Smooth muscle cell (in vitro differentiated cells): Measurements from ENCODE around the gene PNLDC1. TPM values are rescaled to one million over a fixed set of nuclear protein-coding genes. Genes with fewer than 3 reads are reported as not detected.

Experiments used
- DNase-seq: peaks from one replicate; lab custom pipeline; 2025; ENCODE audit not compliant: unreplicated experiment; lab: John Stamatoyannopoulos, UW
- H2AFZ ChIP-seq: fragments of 200-600 bp; sonication (generic); 2 replicates; pipeline ENCODE4 v1.6.0; 2016; ENCODE audit warnings: antibody characterized with exemption, low read depth, mild to moderate bottlenecking
- H3F3A ChIP-seq: fragments of 200-600 bp; sonication (generic); 2 replicates; pipeline ENCODE4 v1.6.0; 2017; ENCODE audit warnings: antibody characterized with exemption, low read depth
- H3K27ac ChIP-seq: fragments of 200-600 bp; sonication (generic); 2 replicates; pipeline ENCODE4 v1.5.1; 2016; ENCODE audit warnings: low read depth, mild to moderate bottlenecking
- H3K27me3 ChIP-seq: fragments of 200-600 bp; sonication (generic); 2 replicates; pipeline ENCODE4 v1.6.1; 2016; ENCODE audit warnings: low read depth, mild to moderate bottlenecking
- H3K36me3 ChIP-seq: fragments of 200-600 bp; sonication (generic); 2 replicates; pipeline ENCODE4 v1.5.1; 2016; ENCODE audit warnings: low read depth
- H3K4me1 ChIP-seq: fragments of 200-600 bp; sonication (generic); 2 replicates; pipeline ENCODE4 v1.5.1; 2016; ENCODE audit warnings: low read depth
- H3K4me2 ChIP-seq: fragments of 200-600 bp; sonication (generic); 2 replicates; pipeline ENCODE4 v1.6.0; 2016; ENCODE audit warnings: mild to moderate bottlenecking
- H3K4me3 ChIP-seq: fragments of 200-600 bp; sonication (generic); 2 replicates; pipeline ENCODE4 v1.5.1; 2016; ENCODE audit warnings: mild to moderate bottlenecking
- H3K79me2 ChIP-seq: fragments of 200-600 bp; sonication (generic); 2 replicates; pipeline ENCODE4 v1.6.0; 2016; ENCODE audit warnings: low read depth, mild to moderate bottlenecking
- H3K9ac ChIP-seq: fragments of 200-600 bp; sonication (generic); 2 replicates; pipeline ENCODE4 v1.6.0; 2016; ENCODE audit warnings: low read depth
- H3K9me3 ChIP-seq: fragments of 200-600 bp; sonication (generic); replicated peaks from 2 replicates; pipeline ENCODE4 v1.5.1; 2016; ENCODE audit warnings: low read depth
- H4K20me1 ChIP-seq: fragments of 200-600 bp; sonication (generic); 2 replicates; pipeline ENCODE4 v1.6.0; 2016; ENCODE audit warnings: low read depth
- CTCF ChIP-seq: fragments of 200-600 bp; sonication (generic); IDR thresholded peaks from 2 replicates; pipeline ENCODE4 v1.5.1; 2017; ENCODE audit warnings: borderline replicate concordance, mild to moderate bottlenecking, antibody characterized with exemption; ENCODE audit not compliant: insufficient read depth, poor library complexity, severe bottlenecking
- WGBS: methylation state at CpG from one replicate; pipeline ENCODE4 v1.1.7; 2016; ENCODE audit warnings: low lambda C conversion rate; 5-methylcytosine and 5-hydroxymethylcytosine counted together
- polyA plus RNA-seq: library from polyadenylated mRNA; unstranded; fragments of >200 nt; fragmentation: Nextera tagmentation; extraction: Ambion mirVana; gene quantifications from 2 replicates; pipeline ENCODE4 v1.2.1, GENCODE V29; 2016
- total RNA-seq: library from RNA; depleted of rRNA; stranded (reverse); fragments of >200 nt; gene quantifications from 2 replicates; pipeline ENCODE4 v1.2.3, GENCODE V29; 2014

PNLDC1 gene
- total and polyA plus RNA-seq, 2 experiments from 2014 or later: not detected

DNA sequence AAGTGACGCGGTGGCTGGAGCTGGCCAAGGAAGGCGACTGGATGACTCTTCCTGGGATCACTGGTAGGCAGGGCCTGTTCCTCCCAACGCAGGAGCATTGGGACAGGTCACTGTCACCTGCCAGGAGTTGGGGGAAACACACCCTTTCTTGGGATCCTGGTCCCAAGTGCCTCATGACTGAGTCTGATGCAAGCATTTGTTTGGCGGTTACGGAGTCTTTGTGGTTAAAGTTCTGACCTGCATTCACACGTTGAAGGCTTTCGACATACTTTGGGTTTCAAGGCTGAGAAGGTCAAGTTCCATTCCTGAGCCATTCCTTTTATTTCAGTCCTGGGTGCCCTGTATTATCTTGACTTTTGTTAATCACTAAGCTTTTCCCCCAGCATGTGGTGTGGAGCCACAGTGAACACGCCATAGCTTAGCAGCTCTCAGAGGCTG is 6.0 kb downstream of the PNLDC1 start:
- no peak overlapping the region for H3K9ac ChIP-seq
- H3K4me1 ChIP-seq: no peaks in the 10 kb centered on the region
- H3K79me2 ChIP-seq: no peaks in the 10 kb centered on the region
- no peak overlapping the region for H3K4me3 ChIP-seq
- no peaks in the 10 kb centered on the region for H3K9me3 ChIP-seq
- no peak for TF ChIP-seq CTCF
- WGBS: 92% methylated on average over 9 of the region's 9 CpGs
- H3K4me2 ChIP-seq: no peak overlapping the region
- H3K27ac ChIP-seq: no peak overlapping the region
- no peaks in the 10 kb centered on the region for H3K36me3 ChIP-seq
- no peak for DNase-seq
- H3F3A ChIP-seq: no peaks in the 10 kb centered on the region
- no peak overlapping the region for H2AFZ ChIP-seq
- no peaks in the 10 kb centered on the region for H3K27me3 ChIP-seq
- no peaks in the 10 kb centered on the region for H4K20me1 ChIP-seq

GRCh38 chr6:159807150-159807858 is 7.2 kb downstream of the PNLDC1 start:
- H3K36me3 ChIP-seq: no peaks in the 10 kb centered on the region
- H3K9ac ChIP-seq: no peak overlapping the region
- WGBS: 73% methylated on average over 5 of the region's 5 CpGs
- H3K27me3 ChIP-seq: no peaks in the 10 kb centered on the region
- H3K27ac ChIP-seq: peak overlapping the region; percentile 23
- H3F3A ChIP-seq: no peaks in the 10 kb centered on the region
- no peak for DNase-seq
- H4K20me1 ChIP-seq: no peaks in the 10 kb centered on the region
- no peak overlapping the region for H3K4me2 ChIP-seq
- no peaks in the 10 kb centered on the region for H3K9me3 ChIP-seq
- H3K79me2 ChIP-seq: no peaks in the 10 kb centered on the region
- no peak overlapping the region for H3K4me3 ChIP-seq
- H3K4me1 ChIP-seq: no peaks in the 10 kb centered on the region
- H2AFZ ChIP-seq: no peak overlapping the region
- TF ChIP-seq CTCF: no peak

GRCh38 chr6:159808647-159809046 is 8.6 kb downstream of the PNLDC1 start:
- H3K79me2 ChIP-seq: no peaks in the 10 kb centered on the region
- H3K9me3 ChIP-seq: no peaks in the 10 kb centered on the region
- H3K4me2 ChIP-seq: no peak overlapping the region
- WGBS: 89% methylated on average over 6 of the region's 6 CpGs
- no peaks in the 10 kb centered on the region for H3F3A ChIP-seq
- TF ChIP-seq CTCF: no peak
- H3K36me3 ChIP-seq: no peaks in the 10 kb centered on the region
- no peak overlapping the region for H3K27ac ChIP-seq
- no peak overlapping the region for H2AFZ ChIP-seq
- no peak overlapping the region for H3K4me3 ChIP-seq
- H4K20me1 ChIP-seq: no peaks in the 10 kb centered on the region
- no peaks in the 10 kb centered on the region for H3K4me1 ChIP-seq
- no peak overlapping the region for H3K9ac ChIP-seq
- no peaks in the 10 kb centered on the region for H3K27me3 ChIP-seq
- no peak for DNase-seq

- Histone ChIP-seq H3K79me2 (no peaks in the 10 kb centered on the region), H3K27me3 (no peaks in the 10 kb centered on the region), H3K4me3 (no peak overlapping the region), H2AFZ (no peak overlapping the region), H3K9me3 (no peaks in the 10 kb centered on the region), H3K4me2 (no peak overlapping the region), H3F3A (no peaks in the 10 kb centered on the region), H4K20me1 (no peaks in the 10 kb centered on the region), H3K36me3 (no peaks in the 10 kb centered on the region), H3K27ac (no peak overlapping the region), H3K4me1 (no peaks in the 10 kb centered on the region), H3K9ac (no peak overlapping the region)
- 97% methylated on average over 4 of the region's 4 CpGs for WGBS
- no peak for TF ChIP-seq CTCF
- DNase-seq: no peak
Observed at GRCh38 chr6:159809149-159809548, 9.1 kb downstream of the PNLDC1 start.
